AG09309 (cell line): ENCODE results near the gene CFAP52.

Source experiments
- DNase-seq: peaks from one replicate; pipeline ENCODE4 v3.0.0-alpha.2; 2010; ENCODE audit warnings: low read depth
- H3K4me3 ChIP-seq: 2 replicates; pipeline ENCODE4 v1.5.1; 2011; ENCODE audit warnings: mild to moderate bottlenecking, low read depth, low read length, moderate library complexity; ENCODE audit not compliant: control insufficient read depth
- CTCF ChIP-seq: IDR thresholded peaks from 2 replicates; pipeline ENCODE4 v1.5.1; 2011; ENCODE audit warnings: mild to moderate bottlenecking, low read depth, low read length, inconsistent platforms; ENCODE audit not compliant: insufficient read depth, control insufficient read depth; ENCODE audit errors: missing control alignments

CFAP52 gene

GRCh38 chr17:9576521-9577372 is at the start of gene CFAP52:
Gene CFAP52, plus strand, starts transcription at chr17:9576642. Its CDS starts 54 bp downstream, at chr17:9576696.
- no peak for DNase-seq
- H3K4me3 ChIP-seq: peak within 1 kb of the TSS; percentile 67
- TF ChIP-seq CTCF: peak; percentile 75

GRCh38 chr17:9527788-9528187 is 48.7 kb upstream of the CFAP52 start:
- no peak overlapping the region for H3K4me3 ChIP-seq
- DNase-seq: no peak
- TF ChIP-seq CTCF: no peak

GRCh38 chr17:9529033-9529700 is 47.3 kb upstream of the CFAP52 start:
- no peak overlapping the region for H3K4me3 ChIP-seq
- TF ChIP-seq CTCF: peak; percentile 67
- DNase-seq: no peak

- H3K4me3 ChIP-seq: no peak overlapping the region
- no peak for TF ChIP-seq CTCF
- no peak for DNase-seq
These were observed 45.4 kb upstream of the CFAP52 start for GRCh38 chr17:9531034-9531433.

- H3K4me3 ChIP-seq: no peak overlapping the region
- TF ChIP-seq CTCF: no peak
- DNase-seq: no peak
These were observed 43.7 kb upstream of the CFAP52 start for GRCh38 chr17:9532715-9533114.

- no peak overlapping the region for H3K4me3 ChIP-seq
- TF ChIP-seq CTCF: no peak
- no peak for DNase-seq
These were observed 43.0 kb upstream of the CFAP52 start for GRCh38 chr17:9533441-9533840.
